NCI-H1417 (cell line): ENCODE results near the gene AOPEP.

ENCODE experiments used
- DNase-seq, 3 experiments: peaks; one replicate each; lab custom pipeline; 2025; lab: John Stamatoyannopoulos, UW

The AOPEP gene

GRCh38 chr9:95110921-95111525 is 384.5 kb downstream of the AOPEP start:
- no peak for DNase-seq

- no peak for DNase-seq
Observed at GRCh38 chr9:95111716-95112115, 385.2 kb downstream of the AOPEP start.

GRCh38 chr9:95112436-95113280 is 386.2 kb downstream of the AOPEP start:
- no peak for DNase-seq

DNA sequence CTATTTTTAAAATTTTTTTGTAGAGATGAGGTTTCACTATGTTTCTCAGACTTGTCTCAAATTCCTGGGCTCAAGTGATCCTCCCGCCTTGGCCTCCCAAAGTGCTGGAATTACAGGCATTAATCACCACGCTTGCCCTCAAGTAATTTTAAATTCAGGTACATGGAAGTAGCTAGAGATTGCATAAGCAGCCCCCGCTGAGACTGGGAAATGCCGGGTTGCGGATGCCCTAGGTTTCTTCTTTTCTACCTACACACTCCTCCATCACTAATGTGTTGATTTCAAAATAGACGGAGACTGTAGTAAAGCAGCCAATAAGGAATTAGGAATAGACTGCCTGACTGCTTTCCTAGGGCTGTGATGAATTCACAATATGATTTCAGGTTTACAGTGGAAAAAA is 388.6 kb downstream of the AOPEP start:
- DNase-seq = no peak

GRCh38 chr9:95116002-95116807 is 389.7 kb downstream of the AOPEP start:
- DNase-seq = no peak

GRCh38 chr9:95116808-95117204 is 390.3 kb downstream of the AOPEP start:
- DNase-seq = no peak

DNA sequence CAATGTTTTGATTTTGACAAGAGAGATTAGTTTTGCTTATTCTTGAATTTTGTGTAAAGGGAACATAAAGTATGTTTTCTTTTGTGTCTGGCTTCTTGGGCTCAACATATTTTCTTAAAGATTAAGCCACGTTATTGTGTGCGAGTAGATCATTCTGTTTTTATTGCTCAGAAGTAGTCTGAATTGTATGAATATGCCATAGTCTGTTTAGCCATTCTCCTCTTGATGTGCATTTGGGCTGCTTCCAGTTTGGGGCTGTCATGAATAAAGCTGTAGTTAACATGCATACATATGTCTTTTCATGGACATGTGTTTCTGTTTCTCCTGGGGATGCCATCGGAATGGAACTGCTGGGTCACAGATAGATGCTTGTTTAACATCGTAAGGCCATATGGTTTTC is 392.1 kb downstream of the AOPEP start:
- DNase-seq = no peak

GRCh38 chr9:95120781-95121370 is 394.4 kb downstream of the AOPEP start:
- DNase-seq = no peak

- peak in 1 of 3 experiments; percentile 44 for DNase-seq
Observed at GRCh38 chr9:95124582-95125367, 398.3 kb downstream of the AOPEP start.

DNA sequence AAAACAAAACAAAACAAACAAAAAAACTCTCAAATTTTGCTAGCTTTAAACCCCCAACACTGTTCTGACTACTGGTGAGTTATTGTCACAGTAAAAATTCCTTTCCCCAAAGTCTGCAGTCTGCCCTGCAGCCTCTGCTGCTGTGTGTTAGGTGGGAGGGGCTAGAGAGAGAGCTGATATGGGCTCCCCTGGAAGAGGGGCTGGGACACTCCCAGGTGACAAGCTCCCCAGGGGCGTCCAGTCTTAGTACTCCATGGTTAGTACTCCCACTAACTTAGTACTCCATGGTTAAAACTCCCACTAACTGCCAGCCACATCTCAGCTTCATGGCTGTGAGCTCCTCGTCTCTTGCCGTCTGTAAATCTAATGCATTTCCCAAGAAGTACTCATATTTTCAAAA is 399.2 kb downstream of the AOPEP start:
- DNase-seq = no peak

GRCh38 chr9:95126739-95127138 is 400.2 kb downstream of the AOPEP start:
- no peak for DNase-seq

GRCh38 chr9:95127249-95128176 is 401.0 kb downstream of the AOPEP start:
- DNase-seq = peak in 1 of 3 experiments; percentile 55

GRCh38 chr9:95128177-95128524 is 401.7 kb downstream of the AOPEP start:
- no peak for DNase-seq

DNA sequence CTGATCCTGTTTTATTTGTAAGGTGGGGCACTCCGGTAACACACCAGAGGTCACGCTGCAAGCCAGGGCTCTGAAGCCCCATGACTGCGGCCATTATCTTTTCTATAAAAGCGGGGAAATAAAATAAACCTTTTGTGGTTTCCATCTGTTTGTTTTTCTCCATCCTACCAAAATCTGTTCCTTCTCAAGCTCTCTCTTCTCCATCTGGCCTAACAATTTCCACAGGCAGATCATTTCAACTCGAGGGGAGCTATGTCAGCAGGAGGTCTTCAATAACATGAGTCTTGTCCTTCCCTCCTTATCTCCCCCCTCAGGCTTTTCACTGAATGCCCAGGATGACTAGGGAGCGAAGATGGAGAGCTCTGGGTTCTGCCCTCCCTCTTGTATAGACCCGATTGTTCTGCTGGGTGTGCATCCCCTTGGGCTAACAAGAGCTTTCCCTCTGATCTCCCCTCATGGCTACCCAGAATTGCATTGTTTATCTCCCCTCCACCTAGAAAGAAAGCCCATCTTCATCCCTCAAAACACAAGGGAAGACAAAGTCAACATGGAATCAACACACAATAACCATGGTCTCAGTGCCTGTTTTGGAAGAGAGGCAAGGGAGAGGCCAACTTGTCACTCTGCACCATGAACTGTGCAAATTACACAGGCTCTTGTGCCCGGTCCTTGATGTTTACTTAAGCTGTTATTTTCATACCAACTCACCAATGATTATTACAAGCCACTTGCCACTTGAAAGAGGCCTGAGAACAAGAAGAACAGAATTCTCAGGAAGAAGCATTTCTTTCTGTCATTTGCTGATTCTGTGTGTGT is 403.2 kb downstream of the AOPEP start:
- DNase-seq = peak; percentile 28 to 84 (median 58)

- peak in 2 of 3 experiments; percentile 28 to 61 for DNase-seq
Observed at GRCh38 chr9:95130484-95130883, 404.0 kb downstream of the AOPEP start.

DNA sequence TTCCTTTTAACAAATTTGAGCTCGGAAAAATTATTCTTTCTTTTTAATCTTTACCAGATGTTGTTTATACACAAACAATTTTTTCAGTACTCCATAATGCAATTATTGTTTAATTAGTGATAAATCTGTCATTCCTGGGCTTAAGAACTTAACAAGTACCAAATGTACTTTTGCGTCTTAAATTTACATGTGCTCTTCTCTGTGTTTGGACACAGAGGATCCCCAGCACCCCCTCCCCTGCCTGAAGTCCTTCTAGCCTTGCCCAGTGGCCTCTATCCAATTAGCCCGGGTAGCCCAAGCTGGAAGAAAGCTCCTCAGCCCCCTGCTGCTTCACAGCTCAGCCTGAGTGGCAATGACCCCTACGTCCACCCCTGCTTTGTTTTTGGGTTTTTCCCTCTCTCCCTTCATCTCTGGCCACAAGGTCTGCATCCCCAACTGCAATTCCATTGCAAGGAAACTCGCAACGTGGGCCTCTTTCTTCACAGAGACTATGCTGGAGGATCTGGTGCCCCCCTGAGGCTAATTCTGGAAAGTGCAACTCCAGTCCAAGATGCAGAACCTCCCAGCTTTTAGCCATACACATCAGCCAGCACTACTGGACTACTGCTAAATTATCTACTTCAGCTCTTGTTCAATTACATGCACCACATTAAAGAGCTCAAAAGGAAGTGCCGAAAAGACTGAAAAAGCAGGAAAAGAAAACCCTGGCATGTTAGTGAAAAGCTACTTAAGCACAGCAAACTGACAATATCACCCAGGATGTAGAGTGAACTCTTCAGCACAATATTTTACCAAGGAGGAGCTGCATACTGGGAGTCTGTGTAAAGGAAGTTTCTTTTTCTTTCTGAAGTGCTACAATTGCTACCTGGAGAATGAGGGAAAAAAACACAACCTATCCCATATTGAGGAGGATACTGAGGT is 404.8 kb downstream of the AOPEP start:
- DNase-seq = peak; percentile 56 to 83 (median 66)

DNA sequence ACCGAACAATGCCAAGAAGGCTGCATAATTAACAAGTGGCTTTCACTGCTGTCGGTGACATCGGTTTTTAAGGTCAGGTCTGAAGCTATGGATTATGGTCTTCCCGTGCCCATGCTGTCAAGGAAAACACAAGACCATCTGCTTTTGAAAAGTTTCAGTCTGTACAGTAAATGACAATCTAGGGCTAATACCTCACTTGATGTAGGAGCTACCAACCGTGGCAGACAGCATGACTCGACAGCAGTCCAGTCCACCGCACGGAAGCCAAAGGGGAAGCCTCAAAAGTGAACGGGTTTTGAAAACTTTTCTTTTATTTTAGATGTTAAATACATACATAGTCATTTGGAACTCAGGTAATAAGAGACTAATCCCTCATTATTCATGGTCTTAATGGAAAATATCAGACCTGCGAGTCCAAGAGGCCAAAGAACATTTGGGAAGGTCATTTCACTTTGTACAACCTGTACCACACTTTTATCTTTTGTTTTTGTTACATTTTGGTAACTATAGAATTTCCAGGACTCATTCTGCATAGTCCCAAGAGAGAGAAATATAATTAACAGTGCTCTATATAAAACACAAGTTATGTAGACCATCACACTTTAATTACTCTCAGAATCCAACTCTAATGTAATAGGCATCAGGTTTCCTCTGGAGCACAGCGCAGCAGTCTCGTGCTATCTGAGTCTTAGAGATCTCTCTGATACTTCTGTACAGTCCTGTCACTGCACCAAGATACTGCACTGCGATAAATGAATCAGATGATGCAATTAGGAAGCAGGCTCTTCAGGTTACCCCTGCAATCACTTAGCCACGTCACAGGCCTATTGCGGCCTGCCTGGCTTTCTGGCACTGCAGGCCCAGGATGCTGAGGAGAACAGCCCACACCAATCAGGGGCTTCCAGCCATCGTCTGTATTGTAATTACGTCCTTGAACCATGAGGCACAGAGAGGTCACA is 406.1 kb downstream of the AOPEP start:
- DNase-seq = peak in 1 of 3 experiments; percentile 29
